ENCODE results near the gene INPP4B.

The INPP4B gene

DNA sequence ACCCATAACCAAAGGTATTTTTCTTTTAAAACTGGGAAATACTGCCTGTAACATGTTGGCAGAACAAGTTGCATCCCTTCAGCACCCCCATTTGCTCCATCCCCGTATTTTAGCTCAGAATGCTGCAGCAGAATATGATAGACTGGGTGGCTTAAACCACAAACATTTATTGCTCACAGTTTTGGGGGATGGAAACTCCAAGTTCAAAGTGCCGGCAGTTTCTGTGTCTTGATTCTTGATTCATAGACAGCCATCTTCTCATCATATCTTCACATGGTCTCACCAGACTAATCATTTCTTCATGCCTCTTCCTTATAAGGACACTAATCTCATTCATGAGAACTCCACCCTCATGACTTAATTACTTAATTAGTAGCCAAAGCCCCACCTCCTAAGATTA is 10.5 kb upstream of the INPP4B start:
- Histone ChIP-seq H3K9me3 (ENCODE audit: insufficient read depth, low read length) (no peaks in the 10 kb centered on the region), H3K9ac (ENCODE audit: low read length) (no peak overlapping the region), H4K20me1 (ENCODE audit: insufficient read depth, low read length) (no peaks in the 10 kb centered on the region), H3K4me3 (ENCODE audit: low read length) (no peak overlapping the region), H2AFZ (ENCODE audit: low read depth, low read length) (no peak overlapping the region), H3K27me3 (ENCODE audit: low read depth, low read length) (no peaks in the 10 kb centered on the region), H3K27ac (ENCODE audit: low read length) (no peak overlapping the region), H3K36me3 (replicated peaks; ENCODE audit: low read depth, low read length) (no peaks in the 10 kb centered on the region), H3K79me2 (ENCODE audit: low read length) (no peaks in the 10 kb centered on the region), H3K4me2 (ENCODE audit: low read length) (no peak overlapping the region), H3K4me1 (ENCODE audit: low read length) (no peaks in the 10 kb centered on the region)
- TF ChIP-seq, protein P1, sequence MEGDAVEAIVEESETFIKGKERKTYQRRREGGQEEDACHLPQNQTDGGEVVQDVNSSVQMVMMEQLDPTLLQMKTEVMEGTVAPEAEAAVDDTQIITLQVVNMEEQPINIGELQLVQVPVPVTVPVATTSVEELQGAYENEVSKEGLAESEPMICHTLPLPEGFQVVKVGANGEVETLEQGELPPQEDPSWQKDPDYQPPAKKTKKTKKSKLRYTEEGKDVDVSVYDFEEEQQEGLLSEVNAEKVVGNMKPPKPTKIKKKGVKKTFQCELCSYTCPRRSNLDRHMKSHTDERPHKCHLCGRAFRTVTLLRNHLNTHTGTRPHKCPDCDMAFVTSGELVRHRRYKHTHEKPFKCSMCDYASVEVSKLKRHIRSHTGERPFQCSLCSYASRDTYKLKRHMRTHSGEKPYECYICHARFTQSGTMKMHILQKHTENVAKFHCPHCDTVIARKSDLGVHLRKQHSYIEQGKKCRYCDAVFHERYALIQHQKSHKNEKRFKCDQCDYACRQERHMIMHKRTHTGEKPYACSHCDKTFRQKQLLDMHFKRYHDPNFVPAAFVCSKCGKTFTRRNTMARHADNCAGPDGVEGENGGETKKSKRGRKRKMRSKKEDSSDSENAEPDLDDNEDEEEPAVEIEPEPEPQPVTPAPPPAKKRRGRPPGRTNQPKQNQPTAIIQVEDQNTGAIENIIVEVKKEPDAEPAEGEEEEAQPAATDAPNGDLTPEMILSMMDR (IDR thresholded peaks at IDR 0.05; ENCODE audit: low read depth, low read length) = no peak
- no peak for TF ChIP-seq EZH2phosphoT487 (IDR thresholded peaks at IDR 0.05; ENCODE audit: low read depth)

DNA sequence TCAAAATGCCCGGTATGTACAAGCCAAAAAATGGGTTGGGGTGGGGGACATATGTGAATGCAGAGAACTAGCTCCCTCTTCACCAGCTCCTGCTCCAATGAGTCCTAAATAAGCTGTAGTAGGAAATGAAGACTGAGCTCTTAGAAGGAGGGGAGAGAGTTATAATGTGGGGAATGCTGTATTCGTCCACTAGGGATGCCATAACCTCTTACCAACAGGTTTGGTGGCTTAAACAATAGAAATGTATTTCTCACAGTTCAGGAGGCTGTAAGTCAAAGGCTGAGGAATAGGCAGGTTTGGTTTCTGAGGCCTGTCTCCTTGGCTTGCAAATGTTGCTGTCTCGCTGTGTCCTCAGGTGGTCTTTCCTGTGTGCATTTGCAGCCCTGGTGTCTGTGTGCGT is 4.4 kb upstream of the INPP4B start:
- no peaks in the 10 kb centered on the region for H3K9me3 ChIP-seq (ENCODE audit: insufficient read depth, low read length)
- no peak overlapping the region for H3K27ac ChIP-seq (ENCODE audit: low read length)
- no peak overlapping the region for H3K4me2 ChIP-seq (ENCODE audit: low read length)
- H4K20me1 ChIP-seq (ENCODE audit: insufficient read depth, low read length) = no peaks in the 10 kb centered on the region
- H3K4me3 ChIP-seq (ENCODE audit: low read length) = no peak overlapping the region
- no peaks in the 10 kb centered on the region for H3K27me3 ChIP-seq (ENCODE audit: low read depth, low read length)
- no peaks in the 10 kb centered on the region for H3K4me1 ChIP-seq (ENCODE audit: low read length)
- TF ChIP-seq EZH2phosphoT487 (IDR thresholded peaks at IDR 0.05; ENCODE audit: low read depth) = no peak
- TF ChIP-seq, protein P1 (IDR thresholded peaks at IDR 0.05; ENCODE audit: low read depth, low read length) = peak; percentile 23
- H2AFZ ChIP-seq (ENCODE audit: low read depth, low read length) = no peak overlapping the region
- H3K36me3 ChIP-seq (replicated peaks; ENCODE audit: low read depth, low read length) = no peaks in the 10 kb centered on the region
- no peak overlapping the region for H3K9ac ChIP-seq (ENCODE audit: low read length)
- no peaks in the 10 kb centered on the region for H3K79me2 ChIP-seq (ENCODE audit: low read length)

DNA sequence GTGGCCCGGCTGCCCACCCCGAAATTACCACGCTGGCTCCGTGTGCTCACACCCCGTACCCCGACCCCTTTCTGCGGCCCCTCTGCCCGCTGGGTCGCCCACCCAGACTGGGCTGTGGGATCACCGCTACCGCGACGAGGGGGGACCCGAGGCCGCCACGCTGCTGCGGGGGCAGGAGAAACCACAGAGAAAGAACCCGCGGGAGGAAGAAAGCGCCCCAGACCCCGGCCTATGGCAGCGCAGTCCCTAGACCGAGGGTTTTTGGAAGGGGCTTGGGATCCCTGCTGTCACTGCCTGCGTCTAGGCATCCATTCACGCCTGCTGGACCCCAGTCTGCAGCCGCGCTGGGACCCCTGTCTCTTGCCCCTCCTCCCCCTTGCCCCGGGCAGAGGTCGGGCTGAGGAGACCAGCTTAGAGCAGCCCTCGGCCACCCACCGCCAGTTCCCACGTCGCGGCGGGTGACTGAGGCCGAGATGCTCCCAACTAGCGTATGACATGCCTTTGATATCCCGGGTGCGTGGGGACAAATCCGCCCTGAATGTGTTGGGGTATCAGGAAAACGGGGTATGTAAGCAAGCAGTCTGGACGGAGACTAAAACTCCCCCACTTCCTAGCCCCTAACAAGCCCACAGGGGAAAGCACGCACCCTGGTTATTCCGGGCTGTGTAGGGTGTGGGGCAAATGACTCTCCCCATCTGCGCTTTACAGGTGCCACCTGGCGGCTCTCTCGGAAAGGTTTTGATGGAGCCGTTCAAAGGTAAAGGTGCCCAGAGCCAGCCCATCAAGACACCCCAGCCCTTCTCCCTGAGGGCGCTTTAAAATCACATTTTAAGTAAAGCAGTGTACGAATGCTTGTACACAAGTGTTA is 862 bp upstream of the INPP4B start:
- TF ChIP-seq, protein P1 (IDR thresholded peaks at IDR 0.05; ENCODE audit: low read depth, low read length) = peak; percentile 54
- TF ChIP-seq EZH2phosphoT487 (IDR thresholded peaks at IDR 0.05; ENCODE audit: low read depth) = no peak
- no peaks in the 10 kb centered on the region for H3K9me3 ChIP-seq (ENCODE audit: insufficient read depth, low read length)
- no peaks in the 10 kb centered on the region for H3K27me3 ChIP-seq (ENCODE audit: low read depth, low read length)
- H3K36me3 ChIP-seq (replicated peaks; ENCODE audit: low read depth, low read length) = no peaks in the 10 kb centered on the region
- no peaks in the 10 kb centered on the region for H3K4me1 ChIP-seq (ENCODE audit: low read length)
- no peak overlapping the region for H2AFZ ChIP-seq (ENCODE audit: low read depth, low read length)
- no peak overlapping the region for H3K9ac ChIP-seq (ENCODE audit: low read length)
- no peak overlapping the region for H3K27ac ChIP-seq (ENCODE audit: low read length)
- peak overlapping the region; percentile 44 for H3K4me2 ChIP-seq (ENCODE audit: low read length)
- H3K4me3 ChIP-seq (ENCODE audit: low read length) = 0 out of 2 replicates have a peak overlapping the region, but pooled peaks have one; percentile 14
- no peaks in the 10 kb centered on the region for H4K20me1 ChIP-seq (ENCODE audit: insufficient read depth, low read length)
- H3K79me2 ChIP-seq (ENCODE audit: low read length) = no peaks in the 10 kb centered on the region

DNA sequence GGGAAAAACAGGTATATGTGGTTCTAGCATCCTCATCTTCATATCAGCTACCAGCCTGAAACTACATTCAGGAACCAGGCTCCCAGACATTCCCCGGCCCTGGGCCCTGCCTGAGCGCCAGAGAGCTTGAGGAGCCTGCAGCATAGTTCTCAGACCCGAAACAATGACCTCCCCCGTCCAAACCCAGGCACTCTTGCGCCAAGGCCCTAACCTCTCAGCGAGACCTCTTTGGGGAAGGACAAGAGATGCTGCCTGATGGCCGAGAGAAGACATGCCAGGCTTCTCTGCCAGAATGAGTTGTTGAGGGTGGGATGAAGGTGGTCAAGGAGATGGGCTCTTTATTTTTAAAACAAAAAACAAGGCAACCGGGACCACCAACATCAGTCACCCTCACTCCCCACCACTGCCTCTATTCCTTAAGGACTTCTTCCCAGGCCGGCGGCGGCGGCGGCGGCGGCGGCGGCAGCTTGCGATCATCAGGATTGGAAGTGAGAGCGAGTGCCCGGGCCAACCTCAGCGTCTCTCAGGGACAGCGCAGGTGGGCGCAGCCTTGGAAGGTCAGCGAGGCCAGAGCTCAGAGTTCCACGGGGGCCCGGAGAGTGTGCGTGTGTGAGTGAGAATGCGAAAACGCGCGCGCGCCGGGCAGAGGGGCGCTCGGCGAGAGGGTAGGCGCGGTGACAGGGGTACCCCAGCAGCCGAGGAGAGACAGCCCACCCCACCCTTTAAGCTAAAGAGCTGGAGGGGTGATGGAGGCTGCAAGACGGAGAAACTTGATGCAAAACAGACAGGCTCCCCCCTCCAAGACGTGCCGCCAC is 601 bp downstream of the INPP4B start:
- H4K20me1 ChIP-seq (ENCODE audit: insufficient read depth, low read length) = no peaks in the 10 kb centered on the region
- no peak overlapping the region for H3K9ac ChIP-seq (ENCODE audit: low read length)
- TF ChIP-seq EZH2phosphoT487 (IDR thresholded peaks at IDR 0.05; ENCODE audit: low read depth) = no peak
- TF ChIP-seq, protein P1 (IDR thresholded peaks at IDR 0.05; ENCODE audit: low read depth, low read length) = no peak
- no peaks in the 10 kb centered on the region for H3K79me2 ChIP-seq (ENCODE audit: low read length)
- no peak overlapping the region for H3K4me3 ChIP-seq (ENCODE audit: low read length)
- H3K9me3 ChIP-seq (ENCODE audit: insufficient read depth, low read length) = no peaks in the 10 kb centered on the region
- no peak overlapping the region for H2AFZ ChIP-seq (ENCODE audit: low read depth, low read length)
- H3K27ac ChIP-seq (ENCODE audit: low read length) = no peak overlapping the region
- no peaks in the 10 kb centered on the region for H3K27me3 ChIP-seq (ENCODE audit: low read depth, low read length)
- H3K36me3 ChIP-seq (replicated peaks; ENCODE audit: low read depth, low read length) = no peaks in the 10 kb centered on the region
- no peaks in the 10 kb centered on the region for H3K4me1 ChIP-seq (ENCODE audit: low read length)
- H3K4me2 ChIP-seq (ENCODE audit: low read length) = no peak overlapping the region
